ENCODE data around the gene FIBCD1.
A peak's percentile ranks its signal among the peaks of the same experiment; 100 is the strongest.
"Not testable (repeated sequence)": the region's sequence is repeated elsewhere in the genome, so short reads cannot be mapped to it uniquely, and the experiment has no call there.

Gene FIBCD1

DNA sequence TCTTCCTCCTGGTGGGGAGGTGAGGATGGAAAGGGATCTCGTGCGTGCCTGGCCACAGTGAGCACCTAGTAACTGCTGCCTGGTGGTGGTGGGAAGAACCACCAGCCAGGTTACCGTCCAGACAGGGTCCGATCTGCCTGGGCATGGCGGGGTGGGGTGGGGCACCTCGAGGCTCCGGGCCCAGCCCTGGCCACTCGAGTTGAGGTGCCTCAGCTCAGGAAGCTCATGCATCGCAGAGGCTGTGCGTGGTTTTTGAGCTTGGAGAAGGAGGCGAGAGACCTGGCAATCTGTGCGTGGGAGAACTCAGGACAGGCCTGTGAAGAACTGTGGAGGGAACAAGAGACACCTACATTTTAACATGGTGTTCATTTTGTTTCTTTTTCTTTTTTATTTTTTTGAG, 31.0 kb upstream of the FIBCD1 start:
- Histone ChIP-seq H3K36me3 (no peaks in the 10 kb centered on the region), H3K9me3 (replicated peaks in 1 of 11) (peaks cover 0 to 8% (median 0%) of the 10 kb centered on the region in 11 experiments; a peak in 1 of 22 replicates), H3K9ac (no peak overlapping the region), H3K27ac (no peak overlapping the region), H4K20me1 (no peaks in the 10 kb centered on the region), H3K4me2 (no peak overlapping the region), H3K4me1 (peaks cover 12 to 38% (median 21%) of the 10 kb centered on the region in 10 experiments), H3K4me3 (no peak overlapping the region), H3K27me3 (no peaks in the 10 kb centered on the region)
- no peak for TF ChIP-seq Cebpa-rat (IDR thresholded peaks at IDR 0.05)

DNA sequence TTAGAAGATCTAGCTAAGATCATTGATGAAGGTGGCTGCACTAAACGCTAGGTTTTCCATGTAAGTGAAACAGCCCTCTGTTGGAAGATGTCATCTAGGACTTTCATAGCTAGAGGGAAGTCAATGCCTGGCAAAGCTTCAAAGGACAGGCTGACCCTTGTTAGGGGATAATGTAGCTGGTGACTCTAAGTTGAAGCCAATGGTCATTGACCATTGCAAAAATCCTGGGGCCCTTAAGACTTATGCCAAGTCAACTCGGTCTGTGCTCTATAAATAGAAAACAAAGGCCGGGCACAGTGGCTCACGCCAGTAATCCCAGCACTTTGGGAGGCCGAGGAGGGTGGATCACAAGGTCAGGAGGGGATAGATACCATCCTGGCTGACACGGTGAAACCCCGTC, 26.6 kb upstream of the FIBCD1 start:
- no peak overlapping the region for H3K27ac ChIP-seq
- no peaks in the 10 kb centered on the region for H4K20me1 ChIP-seq
- H3K36me3 ChIP-seq, result no peaks in the 10 kb centered on the region
- H3K9ac ChIP-seq, result no peak overlapping the region
- peaks cover 11 to 24% (median 15%) of the 10 kb centered on the region in 11 experiments; a peak in 20 of 22 replicates for H3K9me3 ChIP-seq (replicated peaks in 1 of 11)
- H3K4me1 ChIP-seq, result peaks cover 0 to 33% (median 12%) of the 10 kb centered on the region in 10 experiments; a peak in 14 of 20 replicates
- no peak for TF ChIP-seq Cebpa-rat (IDR thresholded peaks at IDR 0.05)
- H3K4me2 ChIP-seq, result no peak overlapping the region
- H3K4me3 ChIP-seq, result no peak overlapping the region
- H3K27me3 ChIP-seq, result no peaks in the 10 kb centered on the region

GRCh38 chr9:130963916-130964315, 24.9 kb upstream of the FIBCD1 start:
- H3K9me3 ChIP-seq (replicated peaks in 1 of 11), result peaks cover 11 to 35% (median 21%) of the 10 kb centered on the region in 11 experiments; a peak in 21 of 22 replicates
- no peaks in the 10 kb centered on the region for H3K27me3 ChIP-seq

GRCh38 chr9:130963337-130963908, 24.4 kb upstream of the FIBCD1 start:
- Histone ChIP-seq H3K4me2 (no peak overlapping the region), H3K4me3 (no peak overlapping the region), H3K9ac (no peak overlapping the region), H3K27me3 (no peaks in the 10 kb centered on the region), H3K36me3 (no peaks in the 10 kb centered on the region), H4K20me1 (no peaks in the 10 kb centered on the region), H3K4me1 (peaks cover 0 to 27% (median 8%) of the 10 kb centered on the region in 10 experiments; a peak in 8 of 20 replicates), H3K9me3 (replicated peaks in 1 of 11) (peaks cover 11 to 40% (median 25%) of the 10 kb centered on the region in 11 experiments; a peak in 21 of 22 replicates), H3K27ac (no peak overlapping the region)
- TF ChIP-seq Cebpa-rat (IDR thresholded peaks at IDR 0.05), result no peak

More at GRCh38 chr9:130963916-130964315, 24.9 kb upstream of the FIBCD1 start:
- Histone ChIP-seq H3K9ac (no peak overlapping the region), H3K4me2 (no peak overlapping the region), H3K4me3 (no peak overlapping the region), H4K20me1 (no peaks in the 10 kb centered on the region), H3K4me1 (peaks cover 0 to 27% (median 8%) of the 10 kb centered on the region in 10 experiments; a peak in 8 of 20 replicates), H3K36me3 (no peaks in the 10 kb centered on the region), H3K27ac (no peak overlapping the region)
- TF ChIP-seq Cebpa-rat (IDR thresholded peaks at IDR 0.05), result no peak

GRCh38 chr9:130962418-130963316, 23.6 kb upstream of the FIBCD1 start:
- peaks cover 0 to 21% (median 7%) of the 10 kb centered on the region in 10 experiments; a peak in 7 of 20 replicates for H3K4me1 ChIP-seq
- no peaks in the 10 kb centered on the region for H3K27me3 ChIP-seq
- peaks cover 11 to 44% (median 26%) of the 10 kb centered on the region in 11 experiments; a peak in 21 of 22 replicates for H3K9me3 ChIP-seq (replicated peaks in 1 of 11)
- H3K36me3 ChIP-seq, result no peaks in the 10 kb centered on the region
- peak overlapping the region in 3 of 11 experiments; percentile 24 to 35 (median 27); a peak in 3 of 22 replicates for H3K4me2 ChIP-seq
- H4K20me1 ChIP-seq, result no peaks in the 10 kb centered on the region
- H3K27ac ChIP-seq, result no peak overlapping the region
- no peak for TF ChIP-seq Cebpa-rat (IDR thresholded peaks at IDR 0.05)
- no peak overlapping the region for H3K9ac ChIP-seq
- H3K4me3 ChIP-seq, result no peak overlapping the region

GRCh38 chr9:130961511-130962300, 22.7 kb upstream of the FIBCD1 start:
- H3K27ac ChIP-seq, result no peak overlapping the region
- peaks cover 11 to 44% (median 26%) of the 10 kb centered on the region in 11 experiments; a peak in 21 of 22 replicates for H3K9me3 ChIP-seq (replicated peaks in 1 of 11)
- H3K27me3 ChIP-seq, result no peaks in the 10 kb centered on the region
- H3K4me1 ChIP-seq, result peaks cover 0 to 15% (median 0%) of the 10 kb centered on the region in 10 experiments; a peak in 4 of 20 replicates
- H3K4me3 ChIP-seq, result no peak overlapping the region
- no peak overlapping the region for H3K9ac ChIP-seq
- peak overlapping the region in 2 of 11 experiments; percentile 24 to 27; a peak in 1 of 22 replicates for H3K4me2 ChIP-seq
- H3K36me3 ChIP-seq, result no peaks in the 10 kb centered on the region
- no peak for TF ChIP-seq Cebpa-rat (IDR thresholded peaks at IDR 0.05)
- no peaks in the 10 kb centered on the region for H4K20me1 ChIP-seq

GRCh38 chr9:130960522-130961378, 21.7 kb upstream of the FIBCD1 start:
- no peak overlapping the region for H3K27ac ChIP-seq

GRCh38 chr9:130959809-130960334, 20.8 kb upstream of the FIBCD1 start:
- H3K4me1 ChIP-seq, result peaks cover 0 to 15% (median 0%) of the 10 kb centered on the region in 10 experiments; a peak in 3 of 20 replicates
- no peaks in the 10 kb centered on the region for H4K20me1 ChIP-seq
- no peak overlapping the region for H3K4me2 ChIP-seq
- H3K4me3 ChIP-seq, result no peak overlapping the region
- no peak for TF ChIP-seq Cebpa-rat (IDR thresholded peaks at IDR 0.05)
- no peak overlapping the region for H3K9ac ChIP-seq
- no peak overlapping the region for H3K27ac ChIP-seq
- no peaks in the 10 kb centered on the region for H3K36me3 ChIP-seq
- peaks cover 11 to 35% (median 25%) of the 10 kb centered on the region in 11 experiments; a peak in 21 of 22 replicates for H3K9me3 ChIP-seq (replicated peaks in 1 of 11)
- H3K27me3 ChIP-seq, result no peaks in the 10 kb centered on the region

More at GRCh38 chr9:130960522-130961378, 21.7 kb upstream of the FIBCD1 start:
- Histone ChIP-seq H3K4me3 (no peak overlapping the region), H3K9ac (no peak overlapping the region), H3K27me3 (no peaks in the 10 kb centered on the region), H3K36me3 (no peaks in the 10 kb centered on the region), H3K9me3 (replicated peaks in 1 of 11) (peaks cover 11 to 43% (median 26%) of the 10 kb centered on the region in 11 experiments; a peak in 21 of 22 replicates), H3K4me2 (no peak overlapping the region), H4K20me1 (no peaks in the 10 kb centered on the region), H3K4me1 (peaks cover 0 to 15% (median 0%) of the 10 kb centered on the region in 10 experiments; a peak in 3 of 20 replicates)
- TF ChIP-seq Cebpa-rat (IDR thresholded peaks at IDR 0.05), result no peak

DNA sequence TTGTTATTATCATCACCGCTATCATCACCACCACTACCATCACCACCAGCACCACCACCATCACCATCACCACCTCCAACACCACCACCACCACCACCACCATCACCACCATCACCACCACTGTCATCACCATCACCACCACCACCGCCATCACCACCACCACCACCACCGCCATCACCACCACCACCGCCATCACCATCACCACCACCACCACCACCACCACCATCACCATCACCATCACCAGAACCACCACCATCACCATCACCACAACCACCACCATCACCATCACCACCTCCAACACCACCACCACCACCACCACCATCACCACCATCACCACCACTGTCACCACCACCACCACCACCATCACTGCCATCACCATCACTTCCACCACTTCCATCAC, 19.5 kb upstream of the FIBCD1 start:
- H3K36me3 ChIP-seq, H3K9ac ChIP-seq, H3K27ac ChIP-seq, H3K4me2 ChIP-seq, H3K27me3 ChIP-seq, H4K20me1 ChIP-seq, H3K4me3 ChIP-seq: not testable (repeated sequence)
- Histone ChIP-seq H3K4me1 (peaks cover 0 to 15% (median 0%) of the 10 kb centered on the region in 10 experiments; a peak in 4 of 20 replicates), H3K9me3 (replicated peaks in 1 of 11) (peaks cover under 1 to 22% (median 13%) of the 10 kb centered on the region in 11 experiments; a peak in 20 of 22 replicates)
